Glutamatergic neuron (in vitro differentiated cells): ENCODE results near the gene AUTS2. TPM values are rescaled to one million over a fixed set of nuclear protein-coding genes. Genes with fewer than 3 reads are reported as not detected.

ENCODE experiments used
- DNase-seq: peaks from one replicate; pipeline ENCODE4 v3.0.0; 2022
- H3K27ac Mint-ChIP-seq: one replicate; pipeline ENCODE4 v1.8.0; 2020; ENCODE audit warnings: mild to moderate bottlenecking, mixed read lengths, inconsistent platforms; ENCODE audit not compliant: unreplicated experiment
- H3K27me3 Mint-ChIP-seq: one replicate; pipeline ENCODE4 v1.8.0; 2020; ENCODE audit warnings: mild to moderate bottlenecking, moderate library complexity, mixed read lengths, inconsistent platforms; ENCODE audit not compliant: unreplicated experiment
- H3K36me3 Mint-ChIP-seq: one replicate; pipeline ENCODE4 v1.8.0; 2020; ENCODE audit warnings: mild to moderate bottlenecking, mixed read lengths, inconsistent platforms; ENCODE audit not compliant: unreplicated experiment
- H3K4me1 Mint-ChIP-seq: one replicate; pipeline ENCODE4 v1.8.0; 2020; ENCODE audit warnings: mild to moderate bottlenecking, low read depth, mixed read lengths, inconsistent platforms; ENCODE audit not compliant: unreplicated experiment
- H3K4me3 Mint-ChIP-seq: one replicate; pipeline ENCODE4 v1.8.0; 2020; ENCODE audit warnings: mild to moderate bottlenecking, mixed read lengths, inconsistent platforms; ENCODE audit not compliant: unreplicated experiment
- H3K9me3 Mint-ChIP-seq: one replicate; pipeline ENCODE4 v1.8.0; 2020; ENCODE audit warnings: mild to moderate bottlenecking, moderate library complexity, mixed read lengths, inconsistent platforms; ENCODE audit not compliant: unreplicated experiment
- CTCF ChIP-seq: fragments of 200-600 bp; sonication (generic); IDR thresholded peaks from one replicate; pipeline ENCODE4 v1.5.0; 2021; ENCODE audit not compliant: partially characterized antibody, unreplicated experiment
- total RNA-seq: library from RNA; stranded (reverse); fragmentation: NEBNext Ultra II Directional; extraction: Animal tissue kit (Norgen Biotek cat#: 25700); gene quantifications from one replicate; pipeline ENCODE4 v1.2.1, GENCODE V29; 2021; ENCODE audit not compliant: unreplicated experiment

Gene AUTS2
- total RNA-seq, 1 donor from 2014 or later: 300 TPM

- no peak for TF ChIP-seq CTCF
- no peaks in the 10 kb centered on the region for H3K36me3 Mint-ChIP-seq
- no peak overlapping the region for H3K27ac Mint-ChIP-seq
- peaks cover 19% of the 10 kb centered on the region for H3K4me1 Mint-ChIP-seq
- no peak for DNase-seq
- peaks cover 4% of the 10 kb centered on the region for H3K27me3 Mint-ChIP-seq
- no peak overlapping the region for H3K4me3 Mint-ChIP-seq
- H3K9me3 Mint-ChIP-seq: peaks cover 5% of the 10 kb centered on the region
These were observed 1175.1 kb downstream of the AUTS2 start for GRCh38 chr7:70773406-70773805.

- Mint-ChIP-seq H3K4me3 (no peak overlapping the region), H3K36me3 (peaks cover 2% of the 10 kb centered on the region), H3K4me1 (peaks cover 24% of the 10 kb centered on the region), H3K27me3 (peaks cover 5% of the 10 kb centered on the region), H3K27ac (no peak overlapping the region), H3K9me3 (peaks cover 5% of the 10 kb centered on the region)
- DNase-seq: no peak
- TF ChIP-seq CTCF: no peak
These were observed 1176.8 kb downstream of the AUTS2 start for GRCh38 chr7:70774950-70775527.

GRCh38 chr7:70775570-70776156, 1177.4 kb downstream of the AUTS2 start:
- Mint-ChIP-seq H3K36me3 (peaks cover 3% of the 10 kb centered on the region), H3K27me3 (peaks cover 7% of the 10 kb centered on the region), H3K27ac (no peak overlapping the region), H3K9me3 (peaks cover 5% of the 10 kb centered on the region), H3K4me1 (peaks cover 24% of the 10 kb centered on the region), H3K4me3 (no peak overlapping the region)
- peak; percentile 27 for TF ChIP-seq CTCF
- DNase-seq: no peak

GRCh38 chr7:70776627-70777101, 1178.4 kb downstream of the AUTS2 start:
- peaks cover 25% of the 10 kb centered on the region for H3K4me1 Mint-ChIP-seq
- H3K27me3 Mint-ChIP-seq: peaks cover 7% of the 10 kb centered on the region
- H3K9me3 Mint-ChIP-seq: peaks cover 5% of the 10 kb centered on the region
- peaks cover 3% of the 10 kb centered on the region for H3K36me3 Mint-ChIP-seq
- DNase-seq: no peak
- no peak for TF ChIP-seq CTCF
- no peak overlapping the region for H3K27ac Mint-ChIP-seq
- H3K4me3 Mint-ChIP-seq: no peak overlapping the region

GRCh38 chr7:70777251-70777650, 1179.0 kb downstream of the AUTS2 start:
- Mint-ChIP-seq H3K4me3 (no peak overlapping the region), H3K27ac (no peak overlapping the region), H3K4me1 (peaks cover 29% of the 10 kb centered on the region), H3K9me3 (peaks cover 3% of the 10 kb centered on the region), H3K36me3 (peaks cover 3% of the 10 kb centered on the region), H3K27me3 (peaks cover 3% of the 10 kb centered on the region)
- no peak for TF ChIP-seq CTCF
- no peak for DNase-seq
